HUDEP-2 (cell line): ENCODE results near the gene GPS2.
"Not testable (repeated sequence)": the region's sequence is repeated elsewhere in the genome, so short reads cannot be mapped to it uniquely, and the experiment has no call there.

ENCODE experiments used
- DNase-seq, 76 experiments: peaks; one replicate each; lab custom pipeline; 2025; ENCODE audit not compliant: unreplicated experiment in 76 of 76; lab: John Stamatoyannopoulos, UW

The GPS2 gene

GRCh38 chr17:7337600-7337999 lies 22.4 kb upstream of the GPS2 start:
- DNase-seq: not testable (repeated sequence)

DNA sequence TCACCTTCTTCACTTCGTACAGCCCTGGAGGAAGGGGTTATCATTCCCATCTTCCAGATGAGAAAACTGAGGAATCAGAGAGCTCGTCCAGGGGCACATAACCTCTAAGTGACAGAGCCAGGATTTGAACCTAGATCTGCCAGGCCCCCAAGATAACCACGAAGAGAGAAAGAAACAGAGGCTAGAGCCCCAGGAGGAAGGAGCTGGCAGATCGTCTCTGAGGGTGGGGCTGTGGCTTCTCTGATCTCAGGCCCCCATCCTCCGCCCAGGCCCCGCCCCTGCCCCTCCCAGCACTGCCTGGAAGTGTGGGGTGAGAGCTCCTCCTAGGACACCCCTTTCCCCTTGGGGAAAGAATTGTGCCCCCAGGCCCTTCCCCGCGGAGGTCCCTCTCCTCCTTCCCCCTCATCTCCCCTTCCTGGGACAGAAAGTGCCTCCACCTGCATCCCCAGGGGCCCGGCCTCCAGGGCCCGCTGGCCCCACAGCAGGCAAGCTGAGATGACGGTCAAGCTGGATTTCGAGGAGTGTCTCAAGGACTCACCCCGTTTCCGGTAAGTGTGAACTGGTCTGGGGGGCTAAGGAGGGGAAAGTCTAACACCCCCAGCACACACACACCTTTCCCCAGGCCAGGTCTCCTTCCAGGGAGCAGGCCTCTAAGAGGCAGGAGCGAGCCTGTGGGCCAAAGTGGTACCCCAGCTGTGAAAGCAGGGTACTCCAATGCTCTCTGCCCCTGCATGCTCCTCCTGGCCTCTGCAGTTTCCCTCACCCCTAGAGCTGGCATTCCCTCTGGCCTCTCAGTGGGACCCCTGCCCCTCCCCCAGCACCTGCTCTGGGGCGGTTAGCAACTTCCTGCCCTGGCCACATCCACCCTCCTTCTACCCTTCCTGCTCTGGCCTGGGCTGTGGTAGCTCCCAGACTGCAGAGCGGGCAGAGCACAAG lies 21.3 kb upstream of the GPS2 start, which contains the start of gene ACAP1:
Gene ACAP1, plus strand, starts transcription at position 290 of the 936 bp plus-strand sequence. Its CDS starts 206 bp downstream, at position 496.
- peak in 59 of 76 experiments; percentile 9 to 83 (median 58) for DNase-seq

DNA sequence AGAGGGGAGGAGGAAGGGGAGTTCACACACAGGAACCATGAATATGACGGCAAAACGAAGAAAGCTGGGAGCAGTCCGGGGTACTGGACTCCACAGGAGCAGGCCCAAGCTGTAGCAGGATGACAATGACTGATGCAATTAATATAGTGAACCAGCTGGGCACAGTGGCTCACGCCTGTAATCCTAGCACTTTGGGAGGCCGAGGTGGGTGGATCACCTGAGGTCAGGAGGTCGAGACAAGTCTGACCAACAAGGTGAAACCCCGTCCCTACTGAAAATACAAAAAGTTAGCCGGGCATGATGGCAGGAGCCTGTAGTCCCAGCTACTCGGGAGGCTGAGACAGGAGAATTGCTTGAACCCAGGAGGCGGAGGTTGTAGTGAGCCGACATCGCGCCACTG lies 20.6 kb upstream of the GPS2 start:
- not testable (repeated sequence) for DNase-seq

DNA sequence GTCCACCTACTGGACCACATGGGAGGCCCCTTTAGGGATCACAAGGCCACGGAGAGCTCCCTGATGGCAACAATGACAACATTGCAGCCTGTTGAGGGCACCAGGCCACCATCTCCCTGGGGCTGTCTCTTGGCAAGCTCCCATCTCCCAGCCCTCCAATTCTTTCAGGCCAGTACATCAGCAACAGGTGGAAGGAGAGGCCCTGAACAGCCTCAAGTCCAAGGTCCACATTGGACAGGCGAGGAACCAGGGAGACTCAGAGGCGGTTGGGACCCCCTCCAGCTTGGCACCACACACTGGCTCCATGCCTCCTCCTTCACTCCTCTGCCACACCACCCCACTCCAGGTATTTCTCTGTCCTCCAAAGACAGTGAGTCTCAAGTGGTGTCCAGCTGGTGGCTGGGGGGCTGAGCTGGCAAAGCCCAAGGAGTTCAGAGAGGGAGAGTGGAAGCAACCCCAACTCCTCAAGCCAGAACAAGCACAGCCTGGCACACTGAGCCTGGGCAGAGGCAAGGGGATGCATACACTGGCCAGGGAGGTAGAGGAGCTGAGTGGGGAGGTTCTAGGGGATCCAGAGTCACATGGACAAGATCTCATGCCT lies 19.9 kb upstream of the GPS2 start:
- no peak for DNase-seq

GRCh38 chr17:7332600-7333069 lies 17.5 kb upstream of the GPS2 start:
- not testable (repeated sequence) for DNase-seq

DNA sequence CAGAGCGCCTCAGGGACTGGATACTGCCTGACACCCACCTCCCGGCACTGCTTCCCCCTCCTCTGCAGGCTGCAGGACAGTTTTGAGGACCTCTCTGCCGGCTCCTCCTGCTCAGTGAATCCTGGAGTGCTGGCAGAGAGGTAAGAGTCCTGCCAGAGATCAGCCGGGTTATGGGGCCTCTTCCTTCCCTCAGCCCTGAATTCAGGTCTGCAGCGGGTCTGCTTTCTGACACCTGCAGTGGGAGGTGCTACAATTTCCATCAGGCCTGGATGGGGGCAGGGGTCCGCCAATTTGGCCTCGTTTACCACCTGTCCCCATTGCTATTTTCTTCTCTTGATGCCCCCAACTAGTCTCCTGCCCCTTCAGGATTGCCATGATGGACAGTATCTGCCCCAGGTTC lies 17.0 kb upstream of the GPS2 start:
- no peak for DNase-seq

DNA sequence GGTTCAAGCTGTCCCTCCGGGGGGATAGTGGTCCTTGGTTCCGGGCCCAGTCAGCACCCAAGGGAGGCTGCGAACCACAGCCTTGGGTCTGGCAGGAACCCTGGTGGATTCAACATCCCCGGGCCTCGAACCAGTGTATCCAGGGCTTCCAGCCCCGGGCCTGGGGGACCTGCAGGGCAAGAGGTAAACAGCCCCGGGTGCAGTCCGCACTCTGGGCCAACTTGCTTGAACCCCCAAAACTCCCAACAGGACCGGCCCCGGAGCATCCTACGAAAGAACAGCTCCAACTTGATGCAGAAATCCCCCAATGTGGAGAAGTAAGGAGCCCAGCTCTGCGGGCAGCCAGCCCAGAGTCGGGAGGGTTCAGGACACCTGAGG lies 15.5 kb upstream of the GPS2 start:
- no peak for DNase-seq

DNA sequence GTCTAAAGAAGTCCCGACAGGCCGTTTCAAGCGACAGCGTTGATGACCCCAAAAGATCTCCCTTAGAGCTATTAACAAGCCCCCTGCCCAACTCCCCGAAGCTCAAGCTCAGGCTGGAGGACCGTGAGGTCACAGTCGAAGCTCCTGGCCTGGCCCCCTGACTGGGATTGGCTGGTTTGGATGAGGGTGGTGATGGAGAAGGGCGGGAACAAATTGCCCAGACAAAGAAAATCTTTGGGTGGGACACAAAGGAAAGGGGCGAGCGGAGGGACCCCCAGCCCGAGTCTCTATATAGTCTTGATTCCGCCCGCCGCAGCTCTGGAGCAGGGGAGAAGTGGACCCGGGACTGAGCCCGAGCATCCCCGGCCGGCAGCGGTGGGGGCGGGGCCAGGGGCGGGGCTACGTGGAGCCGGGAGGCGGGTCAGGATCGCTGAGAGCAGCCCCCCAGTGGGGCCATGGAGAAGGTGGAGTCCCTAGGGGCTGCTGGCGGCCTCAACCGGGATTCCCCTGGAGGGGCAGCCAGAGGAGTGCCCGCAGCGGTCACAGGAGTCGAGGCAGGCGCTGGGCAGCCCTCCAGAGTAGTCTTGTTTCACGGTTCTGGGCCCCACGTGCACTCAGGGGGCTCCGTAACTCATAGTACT lies 15.0 kb upstream of the GPS2 start:
- peak in 65 of 76 experiments; percentile 24 to 92 (median 67) for DNase-seq

GRCh38 chr17:7329374-7329996 lies 14.3 kb upstream of the GPS2 start:
- peak in 75 of 76 experiments; percentile 78 to 99 (median 96) for DNase-seq

- peak in 1 of 76 experiments; percentile 56 for DNase-seq
These were observed 13.7 kb upstream of the GPS2 start, which contains the start of gene NEURL4 for GRCh38 chr17:7328840-7329373. Gene NEURL4, minus strand, starts transcription at chr17:7329335. Its CDS starts 23 bp downstream, at chr17:7329312.

DNA sequence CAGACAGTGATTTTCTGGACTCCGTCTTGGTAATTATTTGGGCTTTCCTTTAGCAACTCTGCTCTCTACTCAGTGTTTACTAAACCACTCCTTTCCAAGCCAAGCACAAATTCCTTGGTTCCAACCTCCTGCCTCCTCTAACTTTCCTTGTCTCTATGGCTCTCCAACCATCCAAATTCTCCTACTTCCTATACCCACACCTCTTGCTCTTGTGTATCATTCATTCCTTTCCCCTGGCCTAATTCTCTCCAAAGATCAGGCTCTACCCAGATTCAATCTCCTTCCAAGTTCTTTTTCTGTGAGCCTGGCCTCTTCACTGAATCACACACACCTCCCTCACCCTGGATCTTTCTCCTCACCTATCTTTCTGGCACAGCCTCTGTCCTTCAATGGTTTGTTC lies 12.8 kb upstream of the GPS2 start:
- no peak for DNase-seq

GRCh38 chr17:7327501-7327900 lies 12.3 kb upstream of the GPS2 start:
- DNase-seq: no peak

DNA sequence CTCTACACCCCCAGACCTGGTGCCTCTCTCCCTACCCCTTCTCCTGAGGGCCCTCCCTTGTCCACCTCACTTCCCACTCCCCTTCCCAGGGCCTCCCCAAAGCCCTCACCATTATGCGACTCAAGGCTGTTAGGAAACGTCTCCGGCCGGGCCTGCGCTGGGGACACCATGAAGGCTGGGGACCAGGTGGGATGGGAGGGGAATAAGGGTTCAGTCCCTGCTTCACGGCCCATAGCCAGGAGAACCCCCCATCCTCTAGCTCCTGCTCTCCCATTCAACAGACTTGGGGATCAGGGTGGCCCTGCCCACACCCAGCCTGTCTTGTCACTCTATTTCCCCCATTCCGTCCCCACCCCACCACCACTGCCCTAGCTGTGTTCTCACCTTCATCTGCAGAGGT lies 11.9 kb upstream of the GPS2 start:
- DNase-seq: no peak

GRCh38 chr17:7326186-7326585 lies 11.0 kb upstream of the GPS2 start:
- DNase-seq: no peak

DNA sequence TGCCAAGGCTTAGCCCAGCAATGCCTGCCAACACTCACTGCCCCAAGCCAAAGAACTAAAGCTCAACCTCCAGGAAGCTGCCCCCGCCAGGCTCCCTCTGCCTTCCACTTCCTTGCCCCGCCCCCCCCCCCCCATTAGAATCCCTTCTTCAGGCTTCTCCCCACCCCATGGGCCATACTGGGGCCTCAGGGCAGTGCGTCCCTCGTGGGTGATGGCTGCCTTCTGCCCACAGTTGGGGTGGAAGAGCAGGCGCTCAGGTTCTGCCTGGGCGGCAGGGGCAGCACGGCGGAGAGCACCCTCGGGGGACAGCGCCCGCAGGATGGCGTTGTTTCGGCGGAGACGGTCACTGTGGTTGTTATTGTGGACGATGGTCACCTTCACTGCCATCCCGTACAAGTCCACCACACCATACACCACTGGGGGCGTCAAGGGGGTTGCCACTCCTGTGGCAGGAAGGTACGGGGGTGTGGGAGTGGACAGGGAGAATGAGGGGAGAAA lies 9.9 kb upstream of the GPS2 start:
- DNase-seq: no peak

DNA sequence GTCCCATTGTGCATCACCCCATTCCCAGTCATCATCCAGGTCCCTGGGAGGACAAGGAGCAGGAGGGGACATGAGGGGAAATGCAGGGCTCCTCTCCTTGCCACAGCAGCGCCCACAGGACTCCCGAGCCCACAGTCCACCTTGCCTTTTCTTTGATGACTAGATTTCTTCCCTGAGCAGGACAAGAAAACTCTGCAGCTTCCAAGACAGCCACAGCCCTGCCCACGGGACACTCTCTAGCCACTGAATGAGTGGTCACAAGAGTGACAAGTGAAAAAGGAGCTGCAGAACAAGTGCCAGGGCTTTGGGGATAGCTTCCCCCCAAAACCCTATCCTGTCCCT lies 9.2 kb upstream of the GPS2 start:
- no peak for DNase-seq

- peak in 46 of 76 experiments; percentile 1 to 63 (median 28) for DNase-seq
These were observed 8.7 kb upstream of the GPS2 start for GRCh38 chr17:7323731-7324437.

GRCh38 chr17:7322520-7323194 lies 7.5 kb upstream of the GPS2 start:
- DNase-seq: no peak

DNA sequence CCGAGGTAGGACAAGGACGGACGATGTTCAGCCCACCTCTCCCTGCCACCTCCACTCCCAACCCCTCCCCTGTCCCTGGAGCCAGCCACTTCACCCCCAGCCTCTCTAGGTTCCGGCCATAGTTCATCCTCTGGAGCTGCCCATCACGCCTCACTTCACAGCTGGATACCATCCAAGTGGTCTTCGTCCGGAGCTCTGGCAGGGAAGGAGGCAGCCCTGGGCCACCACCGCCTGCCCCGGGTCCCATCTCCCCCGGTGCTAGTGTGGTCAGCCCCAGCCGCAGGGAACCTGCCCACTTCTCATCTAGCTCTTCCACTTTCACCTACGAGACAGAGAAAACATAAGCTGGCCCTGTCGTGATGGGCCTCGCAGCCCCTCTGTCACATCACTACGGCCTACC lies 6.3 kb upstream of the GPS2 start:
- no peak for DNase-seq
